PC-9 (cell line): ENCODE measurements around the gene NOC4L.

Source experiments
- CTCF ChIP-seq: fragments of 200-600 bp; sonication (generic); conservative IDR thresholded peaks from 2 replicates; pipeline ENCODE4 v1.6.1; 2017; ENCODE audit warnings: mixed run types, antibody characterized with exemption, mild to moderate bottlenecking, moderate library complexity
- EZH2 ChIP-seq: fragments of 200-600 bp; sonication (generic); IDR thresholded peaks from 2 replicates; pipeline ENCODE4 v1.8.0; 2017; ENCODE audit warnings: antibody characterized with exemption, low read depth

GRCh38 chr12:132153501-132154340 lies 9.5 kb downstream of the NOC4L start:
- no peak for TF ChIP-seq EZH2
- TF ChIP-seq CTCF, result peak; percentile 93
